Smooth muscle cell (in vitro differentiated cells): ENCODE data around the gene RHEX. TPM values are rescaled to one million over a fixed set of nuclear protein-coding genes. Genes with fewer than 3 reads are reported as not detected.

Experiments used
- DNase-seq: peaks from one replicate; lab custom pipeline; 2025; ENCODE audit not compliant: unreplicated experiment; lab: John Stamatoyannopoulos, UW
- H2AFZ ChIP-seq: fragments of 200-600 bp; sonication (generic); 2 replicates; pipeline ENCODE4 v1.6.0; 2016; ENCODE audit warnings: antibody characterized with exemption, low read depth, mild to moderate bottlenecking
- H3F3A ChIP-seq: fragments of 200-600 bp; sonication (generic); 2 replicates; pipeline ENCODE4 v1.6.0; 2017; ENCODE audit warnings: antibody characterized with exemption, low read depth
- H3K27ac ChIP-seq: fragments of 200-600 bp; sonication (generic); 2 replicates; pipeline ENCODE4 v1.5.1; 2016; ENCODE audit warnings: low read depth, mild to moderate bottlenecking
- H3K27me3 ChIP-seq: fragments of 200-600 bp; sonication (generic); 2 replicates; pipeline ENCODE4 v1.6.1; 2016; ENCODE audit warnings: low read depth, mild to moderate bottlenecking
- H3K36me3 ChIP-seq: fragments of 200-600 bp; sonication (generic); 2 replicates; pipeline ENCODE4 v1.5.1; 2016; ENCODE audit warnings: low read depth
- H3K4me1 ChIP-seq: fragments of 200-600 bp; sonication (generic); 2 replicates; pipeline ENCODE4 v1.5.1; 2016; ENCODE audit warnings: low read depth
- H3K4me2 ChIP-seq: fragments of 200-600 bp; sonication (generic); 2 replicates; pipeline ENCODE4 v1.6.0; 2016; ENCODE audit warnings: mild to moderate bottlenecking
- H3K4me3 ChIP-seq: fragments of 200-600 bp; sonication (generic); 2 replicates; pipeline ENCODE4 v1.5.1; 2016; ENCODE audit warnings: mild to moderate bottlenecking
- H3K79me2 ChIP-seq: fragments of 200-600 bp; sonication (generic); 2 replicates; pipeline ENCODE4 v1.6.0; 2016; ENCODE audit warnings: low read depth, mild to moderate bottlenecking
- H3K9ac ChIP-seq: fragments of 200-600 bp; sonication (generic); 2 replicates; pipeline ENCODE4 v1.6.0; 2016; ENCODE audit warnings: low read depth
- H3K9me3 ChIP-seq: fragments of 200-600 bp; sonication (generic); replicated peaks from 2 replicates; pipeline ENCODE4 v1.5.1; 2016; ENCODE audit warnings: low read depth
- H4K20me1 ChIP-seq: fragments of 200-600 bp; sonication (generic); 2 replicates; pipeline ENCODE4 v1.6.0; 2016; ENCODE audit warnings: low read depth
- WGBS: methylation state at CpG from one replicate; pipeline ENCODE4 v1.1.7; 2016; ENCODE audit warnings: low lambda C conversion rate; 5-methylcytosine and 5-hydroxymethylcytosine counted together
- polyA plus RNA-seq: library from polyadenylated mRNA; unstranded; fragments of >200 nt; fragmentation: Nextera tagmentation; extraction: Ambion mirVana; gene quantifications from 2 replicates; pipeline ENCODE4 v1.2.1, GENCODE V29; 2016
- total RNA-seq: library from RNA; depleted of rRNA; stranded (reverse); fragments of >200 nt; gene quantifications from 2 replicates; pipeline ENCODE4 v1.2.3, GENCODE V29; 2014
- TF ChIP-seq, protein P1 (sequence below): fragments of 200-600 bp; sonication (generic); IDR thresholded peaks from 2 replicates; pipeline ENCODE4 v1.5.1; 2017; ENCODE audit warnings: borderline replicate concordance, mild to moderate bottlenecking, antibody characterized with exemption; ENCODE audit not compliant: insufficient read depth, poor library complexity, severe bottlenecking

The RHEX gene
- total and polyA plus RNA-seq, 2 experiments from 2014 or later, result not detected

DNA sequence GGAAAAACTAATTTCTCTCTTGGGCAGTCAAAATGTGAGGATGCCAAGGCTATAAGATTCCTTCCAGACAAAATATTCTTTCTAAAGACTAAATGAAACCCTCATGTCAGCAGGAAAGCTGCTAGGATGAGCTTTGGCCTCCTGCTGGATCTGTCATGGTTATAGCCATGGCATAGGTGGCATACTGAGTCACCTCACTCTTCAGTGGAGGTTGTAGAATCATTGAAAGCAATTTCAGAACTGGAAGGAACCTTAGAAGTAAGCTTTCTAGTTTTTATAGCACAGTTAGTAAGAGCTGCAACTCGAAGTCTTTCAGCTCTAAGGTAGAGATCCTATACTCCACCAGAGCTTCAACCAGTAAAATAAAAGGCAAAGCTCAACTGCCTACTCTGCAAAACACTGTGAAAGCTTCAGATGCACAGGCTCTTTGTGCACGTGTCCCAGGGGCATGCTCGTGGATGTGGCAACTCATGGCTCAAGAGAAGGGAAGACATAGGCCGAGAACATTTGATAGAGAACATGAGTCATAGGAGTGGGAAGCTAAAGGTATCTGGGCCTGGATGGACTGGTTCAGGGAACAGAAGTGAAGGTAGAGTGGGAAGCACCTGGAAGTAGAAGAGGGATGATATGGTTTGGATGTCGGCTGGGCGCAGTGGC lies 58.4 kb downstream of the RHEX start:
- Histone ChIP-seq H4K20me1 (no peaks in the 10 kb centered on the region), H3K27ac (no peak overlapping the region), H2AFZ (no peak overlapping the region), H3K4me1 (no peaks in the 10 kb centered on the region), H3F3A (no peaks in the 10 kb centered on the region), H3K9ac (no peak overlapping the region), H3K79me2 (no peaks in the 10 kb centered on the region), H3K27me3 (no peaks in the 10 kb centered on the region), H3K4me3 (no peak overlapping the region), H3K4me2 (no peak overlapping the region), H3K36me3 (no peaks in the 10 kb centered on the region), H3K9me3 (no peaks in the 10 kb centered on the region)
- 73% methylated on average over 6 of the region's 6 CpGs for WGBS
- no peak for DNase-seq
- TF ChIP-seq, protein P1, sequence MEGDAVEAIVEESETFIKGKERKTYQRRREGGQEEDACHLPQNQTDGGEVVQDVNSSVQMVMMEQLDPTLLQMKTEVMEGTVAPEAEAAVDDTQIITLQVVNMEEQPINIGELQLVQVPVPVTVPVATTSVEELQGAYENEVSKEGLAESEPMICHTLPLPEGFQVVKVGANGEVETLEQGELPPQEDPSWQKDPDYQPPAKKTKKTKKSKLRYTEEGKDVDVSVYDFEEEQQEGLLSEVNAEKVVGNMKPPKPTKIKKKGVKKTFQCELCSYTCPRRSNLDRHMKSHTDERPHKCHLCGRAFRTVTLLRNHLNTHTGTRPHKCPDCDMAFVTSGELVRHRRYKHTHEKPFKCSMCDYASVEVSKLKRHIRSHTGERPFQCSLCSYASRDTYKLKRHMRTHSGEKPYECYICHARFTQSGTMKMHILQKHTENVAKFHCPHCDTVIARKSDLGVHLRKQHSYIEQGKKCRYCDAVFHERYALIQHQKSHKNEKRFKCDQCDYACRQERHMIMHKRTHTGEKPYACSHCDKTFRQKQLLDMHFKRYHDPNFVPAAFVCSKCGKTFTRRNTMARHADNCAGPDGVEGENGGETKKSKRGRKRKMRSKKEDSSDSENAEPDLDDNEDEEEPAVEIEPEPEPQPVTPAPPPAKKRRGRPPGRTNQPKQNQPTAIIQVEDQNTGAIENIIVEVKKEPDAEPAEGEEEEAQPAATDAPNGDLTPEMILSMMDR, result no peak

DNA sequence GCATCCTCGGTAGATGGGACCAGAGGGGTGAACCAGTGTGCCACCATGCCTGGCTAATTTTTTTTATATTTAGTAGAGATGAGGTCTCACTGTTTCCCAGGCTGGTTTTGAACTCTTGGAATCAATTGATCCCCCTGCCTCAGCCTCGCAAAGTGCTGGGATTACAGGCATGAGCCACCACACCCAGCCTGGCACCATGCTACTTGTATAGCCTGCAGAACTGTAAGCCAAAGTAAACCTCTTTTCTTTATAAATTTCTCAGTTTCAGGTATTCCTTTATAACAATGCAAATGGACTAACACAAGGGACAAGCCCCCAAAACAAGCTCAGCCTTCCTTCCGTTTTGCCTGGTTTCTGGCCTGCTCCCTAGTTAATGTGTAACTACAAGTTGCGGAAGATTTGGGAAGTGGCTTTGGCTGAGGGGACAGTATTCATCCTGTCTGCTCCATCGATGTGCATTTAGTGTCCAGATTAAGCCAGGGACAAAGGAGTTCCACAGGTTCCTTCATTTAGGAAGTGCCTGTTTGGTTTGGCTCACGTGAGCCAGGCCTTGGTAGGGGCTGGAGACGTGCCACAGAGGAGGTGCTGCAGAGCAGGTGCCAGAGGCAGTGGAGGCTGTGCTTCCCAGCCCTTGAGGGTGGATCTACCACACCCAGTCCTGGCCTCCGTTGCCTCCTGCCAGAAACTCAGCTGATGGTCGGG lies 59.8 kb downstream of the RHEX start:
- TF ChIP-seq, protein P1, result no peak
- Histone ChIP-seq H4K20me1 (no peaks in the 10 kb centered on the region), H3K4me1 (no peaks in the 10 kb centered on the region), H3K27me3 (peaks cover 12% of the 10 kb centered on the region), H3K4me3 (no peak overlapping the region), H3K9me3 (no peaks in the 10 kb centered on the region), H3K36me3 (no peaks in the 10 kb centered on the region), H3K9ac (no peak overlapping the region), H3K79me2 (no peaks in the 10 kb centered on the region), H3K4me2 (no peak overlapping the region), H3F3A (no peaks in the 10 kb centered on the region), H3K27ac (no peak overlapping the region), H2AFZ (no peak overlapping the region)
- no peak for DNase-seq
- WGBS, result 79% methylated on average over 9 of the region's 9 CpGs

DNA sequence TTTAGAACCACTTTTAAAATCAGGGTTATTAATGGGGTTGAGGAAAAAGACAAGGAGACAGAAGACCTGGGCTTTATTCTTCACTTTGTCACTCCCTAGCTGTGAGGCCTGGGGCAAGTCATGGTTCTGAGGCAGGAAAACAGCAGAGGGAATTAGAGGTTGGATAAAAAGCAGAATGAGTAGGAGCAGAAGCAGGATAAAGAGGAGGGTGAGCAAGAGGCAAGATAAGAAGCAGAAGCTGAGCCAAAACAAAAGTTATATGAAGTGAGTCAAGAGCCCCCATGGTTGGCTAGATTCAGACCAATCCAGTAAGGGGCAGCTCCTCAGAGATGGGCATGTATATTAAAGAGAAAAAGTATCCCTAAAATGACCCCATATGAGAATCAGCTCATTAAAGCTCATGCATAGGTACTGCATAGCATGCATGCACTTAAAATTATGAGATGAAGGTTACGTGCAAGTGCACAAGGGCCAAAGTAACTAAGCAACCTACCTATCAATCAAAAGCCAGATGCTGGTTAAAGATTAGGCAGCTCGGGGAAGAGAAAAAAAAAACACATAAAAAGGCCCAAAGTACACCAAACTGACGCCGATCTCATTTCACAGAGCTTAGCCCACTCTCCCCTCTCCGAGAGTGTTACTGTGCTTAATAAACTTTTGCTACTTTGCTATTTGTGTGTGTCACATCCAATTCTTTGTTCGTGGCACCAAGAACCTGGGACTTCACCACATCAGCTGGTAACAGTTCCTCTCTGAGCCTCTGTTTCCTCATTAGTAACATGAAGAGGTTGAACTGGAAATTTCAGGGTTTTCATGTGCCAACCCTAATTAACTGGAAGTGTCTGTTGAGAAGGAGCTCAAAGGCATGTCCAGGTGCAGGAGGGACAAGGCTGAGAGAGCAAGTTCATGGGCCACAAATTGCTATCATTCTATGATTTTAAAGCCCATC lies 62.0 kb downstream of the RHEX start:
- Histone ChIP-seq H3K79me2 (no peaks in the 10 kb centered on the region), H2AFZ (no peak overlapping the region), H3K27ac (no peak overlapping the region), H3K4me1 (no peaks in the 10 kb centered on the region), H3K9ac (no peak overlapping the region), H3K4me3 (no peak overlapping the region), H3K4me2 (no peak overlapping the region), H3F3A (no peaks in the 10 kb centered on the region), H4K20me1 (no peaks in the 10 kb centered on the region), H3K9me3 (no peaks in the 10 kb centered on the region), H3K36me3 (no peaks in the 10 kb centered on the region), H3K27me3 (peaks cover 28% of the 10 kb centered on the region)
- DNase-seq, result no peak
- 92% methylated on average over 6 of the region's 6 CpGs for WGBS
- TF ChIP-seq, protein P1, result no peak
